HepG2 (cell line): ENCODE data around the gene EMP2. TPM values are rescaled to one million over a fixed set of nuclear protein-coding genes. Genes with fewer than 3 reads are reported as not detected.

Experiments used
- CEBPB ChIP-seq: IDR thresholded peaks from 2 replicates; pipeline ENCODE4 v1.6.1; 2011; ENCODE audit warnings: low read depth, low read length, improper control_type of control experiment, borderline replicate concordance
- CENPX ChIP-seq: sonication (generic); formaldehyde crosslinking; IDR thresholded peaks from 2 replicates; pipeline ENCODE4 v1.9.0; 2021; ENCODE audit warnings: mild to moderate bottlenecking, missing genetic modification reagents, moderate library complexity
- ESRRA ChIP-seq: sonication (generic); formaldehyde crosslinking; IDR thresholded peaks from 2 replicates; pipeline ENCODE4 v1.5.1; 2020; ENCODE audit warnings: mild to moderate bottlenecking, low read depth, missing genetic modification reagents
- MBD4 ChIP-seq: IDR thresholded peaks from 2 replicates; pipeline ENCODE4 v1.6.1; 2012; ENCODE audit warnings: low read length, inconsistent platforms, borderline replicate concordance
- NFRKB ChIP-seq: fragments of 450-650 bp; IDR thresholded peaks from 2 replicates; pipeline ENCODE4 v1.6.1; 2017
- NKX3-1 ChIP-seq: sonication (generic); formaldehyde crosslinking; IDR thresholded peaks from 2 replicates; pipeline ENCODE4 v1.5.0; 2020; ENCODE audit warnings: missing genetic modification reagents
- SMC3 ChIP-seq: IDR thresholded peaks from 2 replicates; pipeline ENCODE4 v1.6.1; 2011; ENCODE audit warnings: low read length, improper control_type of control experiment
- SOX6 ChIP-seq, 2 experiments: fragments of 450-650 bp in 1 of 2; sonication (generic) in 1 of 2; formaldehyde crosslinking in 1 of 2; IDR thresholded peaks; 2 replicates each; pipeline versions ENCODE4 v1.4.0 to v1.6.1; 2017 to 2020; ENCODE audit warnings: antibody characterized with exemption in 1 of 2, mild to moderate bottlenecking in 1 of 2, missing genetic modification reagents in 1 of 2
- XBP1 ChIP-seq: sonication (generic); formaldehyde crosslinking; IDR thresholded peaks from 2 replicates; pipeline ENCODE4 v1.5.0; 2020; ENCODE audit warnings: missing genetic modification reagents
- ZC3H4 ChIP-seq: sonication (generic); formaldehyde crosslinking; IDR thresholded peaks from 2 replicates; pipeline ENCODE4 v1.4.0; 2020; ENCODE audit warnings: missing genetic modification reagents, borderline replicate concordance
- ZNF225 ChIP-seq: sonication (generic); formaldehyde crosslinking; IDR thresholded peaks from 2 replicates; pipeline ENCODE4 v1.4.0; 2020; ENCODE audit warnings: mild to moderate bottlenecking, missing genetic modification reagents
- ZNF367 ChIP-seq: sonication (generic); formaldehyde crosslinking; IDR thresholded peaks from 2 replicates; pipeline ENCODE4 v1.4.0; 2020; ENCODE audit warnings: missing genetic modification reagents, borderline replicate concordance
- ZNF451 ChIP-seq: sonication (generic); formaldehyde crosslinking; IDR thresholded peaks from 2 replicates; pipeline ENCODE4 v1.5.0; 2020; ENCODE audit warnings: mild to moderate bottlenecking, missing genetic modification reagents
- ZNF772 ChIP-seq: sonication (generic); formaldehyde crosslinking; IDR thresholded peaks from 2 replicates; pipeline ENCODE4 v1.5.0; 2020; ENCODE audit warnings: mild to moderate bottlenecking, missing genetic modification reagents
- ZNF780A ChIP-seq: sonication (generic); formaldehyde crosslinking; IDR thresholded peaks from 2 replicates; pipeline ENCODE4 v1.8.0; 2022; ENCODE audit warnings: mild to moderate bottlenecking, missing genetic modification reagents, moderate library complexity
- ZNF790 ChIP-seq: sonication (generic); formaldehyde crosslinking; IDR thresholded peaks from 2 replicates; pipeline ENCODE4 v1.8.0; 2022; ENCODE audit warnings: missing genetic modification reagents, mild to moderate bottlenecking, borderline replicate concordance
- polyA plus RNA-seq, 8 experiments: library from polyadenylated mRNA; depleted of rRNA in 3 of 8; stranded (reverse) in 7 of 8; unstranded in 1 of 8; fragments of >200 nt; fragmentation: Illumina TruSeq in 4 of 8; extraction: Trizol in 4 of 8; gene quantifications; 2 replicates each; pipeline versions ENCODE4 v1.2.1 to v1.2.3, GENCODE V29; 2011 to 2016; ENCODE audit warnings: low read depth in 4 of 8, missing spikeins in 1 of 8, mixed read lengths in 1 of 8; ENCODE audit not compliant: insufficient read depth in 1 of 8
- total RNA-seq, 5 experiments: library from RNA; depleted of rRNA; stranded (reverse); fragments of >200 nt; fragmentation: Illumina TruSeq; extraction: Trizol; gene quantifications; 2 replicates each; pipeline ENCODE4 v1.2.3, GENCODE V29; 2016; ENCODE audit warnings: low read depth in 1 of 5
- TF ChIP-seq, protein P1 (sequence below): sonication (generic); formaldehyde crosslinking; IDR thresholded peaks from 2 replicates; pipeline ENCODE4 v1.5.0; 2020; ENCODE audit warnings: mild to moderate bottlenecking, missing genetic modification reagents, borderline replicate concordance
- TF ChIP-seq, protein P2 (sequence below): fragments of 450-650 bp; IDR thresholded peaks from 2 replicates; pipeline ENCODE4 v1.6.1; 2017; ENCODE audit warnings: mild to moderate bottlenecking
- TF ChIP-seq, protein P3 (sequence below): sonication (generic); formaldehyde crosslinking; IDR thresholded peaks from 2 replicates; pipeline ENCODE4 v1.5.0; 2020; ENCODE audit warnings: mild to moderate bottlenecking, missing genetic modification reagents
- TF ChIP-seq, protein P4 (sequence below): sonication (generic); formaldehyde crosslinking; IDR thresholded peaks from 2 replicates; pipeline ENCODE4 v1.5.0; 2020; ENCODE audit warnings: missing genetic modification reagents

Gene EMP2
- total and polyA plus RNA-seq, 2 of the 13 experiments (the other 11 are each of a cell fraction or from before 2014, with no cell fraction given) = 24.6 to 91.2 TPM

DNA sequence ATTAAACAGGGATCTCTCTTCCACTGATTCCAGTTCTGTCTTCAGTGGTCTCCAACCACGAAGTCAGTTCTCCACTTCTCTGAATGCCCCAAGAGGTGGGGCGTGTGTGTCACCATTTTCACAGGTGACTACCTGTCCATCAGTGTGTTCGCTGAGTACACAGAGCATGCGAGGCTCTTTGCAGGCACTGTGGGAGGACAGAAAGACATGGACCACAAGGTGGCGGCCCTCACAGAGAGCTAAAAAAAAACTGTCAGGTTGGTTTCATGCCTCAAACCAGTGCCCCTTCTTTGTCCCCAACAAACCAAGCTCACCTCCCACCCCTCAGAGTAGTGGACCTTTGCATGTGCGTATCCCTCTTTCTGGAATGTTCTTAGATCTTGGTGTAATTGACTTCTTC is 13.8 kb downstream of the EMP2 start (continued):
- TF ChIP-seq, protein P1, sequence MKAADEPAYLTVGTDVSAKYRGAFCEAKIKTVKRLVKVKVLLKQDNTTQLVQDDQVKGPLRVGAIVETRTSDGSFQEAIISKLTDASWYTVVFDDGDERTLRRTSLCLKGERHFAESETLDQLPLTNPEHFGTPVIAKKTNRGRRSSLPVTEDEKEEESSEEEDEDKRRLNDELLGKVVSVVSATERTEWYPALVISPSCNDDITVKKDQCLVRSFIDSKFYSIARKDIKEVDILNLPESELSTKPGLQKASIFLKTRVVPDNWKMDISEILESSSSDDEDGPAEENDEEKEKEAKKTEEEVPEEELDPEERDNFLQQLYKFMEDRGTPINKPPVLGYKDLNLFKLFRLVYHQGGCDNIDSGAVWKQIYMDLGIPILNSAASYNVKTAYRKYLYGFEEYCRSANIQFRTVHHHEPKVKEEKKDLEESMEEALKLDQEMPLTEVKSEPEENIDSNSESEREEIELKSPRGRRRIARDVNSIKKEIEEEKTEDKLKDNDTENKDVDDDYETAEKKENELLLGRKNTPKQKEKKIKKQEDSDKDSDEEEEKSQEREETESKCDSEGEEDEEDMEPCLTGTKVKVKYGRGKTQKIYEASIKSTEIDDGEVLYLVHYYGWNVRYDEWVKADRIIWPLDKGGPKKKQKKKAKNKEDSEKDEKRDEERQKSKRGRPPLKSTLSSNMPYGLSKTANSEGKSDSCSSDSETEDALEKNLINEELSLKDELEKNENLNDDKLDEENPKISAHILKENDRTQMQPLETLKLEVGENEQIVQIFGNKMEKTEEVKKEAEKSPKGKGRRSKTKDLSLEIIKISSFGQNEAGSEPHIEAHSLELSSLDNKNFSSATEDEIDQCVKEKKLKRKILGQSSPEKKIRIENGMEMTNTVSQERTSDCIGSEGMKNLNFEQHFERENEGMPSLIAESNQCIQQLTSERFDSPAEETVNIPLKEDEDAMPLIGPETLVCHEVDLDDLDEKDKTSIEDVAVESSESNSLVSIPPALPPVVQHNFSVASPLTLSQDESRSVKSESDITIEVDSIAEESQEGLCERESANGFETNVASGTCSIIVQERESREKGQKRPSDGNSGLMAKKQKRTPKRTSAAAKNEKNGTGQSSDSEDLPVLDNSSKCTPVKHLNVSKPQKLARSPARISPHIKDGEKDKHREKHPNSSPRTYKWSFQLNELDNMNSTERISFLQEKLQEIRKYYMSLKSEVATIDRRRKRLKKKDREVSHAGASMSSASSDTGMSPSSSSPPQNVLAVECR (CRISPR knock-in tag) = 0 out of 2 replicates have a peak, but pooled peaks have one; percentile 27
- TF ChIP-seq ZNF772 (CRISPR knock-in tag) = no peak
- TF ChIP-seq CENPX = no peak
- TF ChIP-seq ZNF367 (CRISPR knock-in tag) = no peak
- TF ChIP-seq NFRKB = no peak
- TF ChIP-seq CEBPB = no peak
- TF ChIP-seq XBP1 = no peak
- TF ChIP-seq NKX3-1 (CRISPR knock-in tag) = no peak
- no peak for TF ChIP-seq MBD4
- TF ChIP-seq, protein P2, sequence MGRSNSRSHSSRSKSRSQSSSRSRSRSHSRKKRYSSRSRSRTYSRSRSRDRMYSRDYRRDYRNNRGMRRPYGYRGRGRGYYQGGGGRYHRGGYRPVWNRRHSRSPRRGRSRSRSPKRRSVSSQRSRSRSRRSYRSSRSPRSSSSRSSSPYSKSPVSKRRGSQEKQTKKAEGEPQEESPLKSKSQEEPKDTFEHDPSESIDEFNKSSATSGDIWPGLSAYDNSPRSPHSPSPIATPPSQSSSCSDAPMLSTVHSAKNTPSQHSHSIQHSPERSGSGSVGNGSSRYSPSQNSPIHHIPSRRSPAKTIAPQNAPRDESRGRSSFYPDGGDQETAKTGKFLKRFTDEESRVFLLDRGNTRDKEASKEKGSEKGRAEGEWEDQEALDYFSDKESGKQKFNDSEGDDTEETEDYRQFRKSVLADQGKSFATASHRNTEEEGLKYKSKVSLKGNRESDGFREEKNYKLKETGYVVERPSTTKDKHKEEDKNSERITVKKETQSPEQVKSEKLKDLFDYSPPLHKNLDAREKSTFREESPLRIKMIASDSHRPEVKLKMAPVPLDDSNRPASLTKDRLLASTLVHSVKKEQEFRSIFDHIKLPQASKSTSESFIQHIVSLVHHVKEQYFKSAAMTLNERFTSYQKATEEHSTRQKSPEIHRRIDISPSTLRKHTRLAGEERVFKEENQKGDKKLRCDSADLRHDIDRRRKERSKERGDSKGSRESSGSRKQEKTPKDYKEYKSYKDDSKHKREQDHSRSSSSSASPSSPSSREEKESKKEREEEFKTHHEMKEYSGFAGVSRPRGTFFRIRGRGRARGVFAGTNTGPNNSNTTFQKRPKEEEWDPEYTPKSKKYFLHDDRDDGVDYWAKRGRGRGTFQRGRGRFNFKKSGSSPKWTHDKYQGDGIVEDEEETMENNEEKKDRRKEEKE = no peak
- TF ChIP-seq SMC3 = peak; percentile 36; the same call in 1 of the 2 replicates
- TF ChIP-seq ZNF780A (CRISPR knock-in tag) = no peak
- TF ChIP-seq ESRRA = no peak
- TF ChIP-seq, protein P3, sequence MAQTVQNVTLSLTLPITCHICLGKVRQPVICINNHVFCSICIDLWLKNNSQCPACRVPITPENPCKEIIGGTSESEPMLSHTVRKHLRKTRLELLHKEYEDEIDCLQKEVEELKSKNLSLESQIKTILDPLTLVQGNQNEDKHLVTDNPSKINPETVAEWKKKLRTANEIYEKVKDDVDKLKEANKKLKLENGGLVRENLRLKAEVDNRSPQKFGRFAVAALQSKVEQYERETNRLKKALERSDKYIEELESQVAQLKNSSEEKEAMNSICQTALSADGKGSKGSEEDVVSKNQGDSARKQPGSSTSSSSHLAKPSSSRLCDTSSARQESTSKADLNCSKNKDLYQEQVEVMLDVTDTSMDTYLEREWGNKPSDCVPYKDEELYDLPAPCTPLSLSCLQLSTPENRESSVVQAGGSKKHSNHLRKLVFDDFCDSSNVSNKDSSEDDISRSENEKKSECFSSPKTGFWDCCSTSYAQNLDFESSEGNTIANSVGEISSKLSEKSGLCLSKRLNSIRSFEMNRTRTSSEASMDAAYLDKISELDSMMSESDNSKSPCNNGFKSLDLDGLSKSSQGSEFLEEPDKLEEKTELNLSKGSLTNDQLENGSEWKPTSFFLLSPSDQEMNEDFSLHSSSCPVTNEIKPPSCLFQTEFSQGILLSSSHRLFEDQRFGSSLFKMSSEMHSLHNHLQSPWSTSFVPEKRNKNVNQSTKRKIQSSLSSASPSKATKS = no peak
- no peak for TF ChIP-seq SOX6 (IDR thresholded peaks at IDR 0.05)
- TF ChIP-seq SOX6 (CRISPR knock-in tag; IDR thresholded peaks at IDR 0.05) = no peak
- TF ChIP-seq, protein P4, sequence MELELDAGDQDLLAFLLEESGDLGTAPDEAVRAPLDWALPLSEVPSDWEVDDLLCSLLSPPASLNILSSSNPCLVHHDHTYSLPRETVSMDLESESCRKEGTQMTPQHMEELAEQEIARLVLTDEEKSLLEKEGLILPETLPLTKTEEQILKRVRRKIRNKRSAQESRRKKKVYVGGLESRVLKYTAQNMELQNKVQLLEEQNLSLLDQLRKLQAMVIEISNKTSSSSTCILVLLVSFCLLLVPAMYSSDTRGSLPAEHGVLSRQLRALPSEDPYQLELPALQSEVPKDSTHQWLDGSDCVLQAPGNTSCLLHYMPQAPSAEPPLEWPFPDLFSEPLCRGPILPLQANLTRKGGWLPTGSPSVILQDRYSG (CRISPR knock-in tag) = no peak
- no peak for TF ChIP-seq ZC3H4 (CRISPR knock-in tag)
- no peak for TF ChIP-seq ZNF225 (CRISPR knock-in tag)
- no peak for TF ChIP-seq ZNF451
- TF ChIP-seq ZNF790 (CRISPR knock-in tag) = no peak
